ENCODE measurements around the gene DBP.

Gene DBP

GRCh38 chr19:48627201-48627864 lies 9.8 kb downstream of the DBP start:
- DNase-seq (ENCODE audit: low read depth): peak; percentile 48

DNA sequence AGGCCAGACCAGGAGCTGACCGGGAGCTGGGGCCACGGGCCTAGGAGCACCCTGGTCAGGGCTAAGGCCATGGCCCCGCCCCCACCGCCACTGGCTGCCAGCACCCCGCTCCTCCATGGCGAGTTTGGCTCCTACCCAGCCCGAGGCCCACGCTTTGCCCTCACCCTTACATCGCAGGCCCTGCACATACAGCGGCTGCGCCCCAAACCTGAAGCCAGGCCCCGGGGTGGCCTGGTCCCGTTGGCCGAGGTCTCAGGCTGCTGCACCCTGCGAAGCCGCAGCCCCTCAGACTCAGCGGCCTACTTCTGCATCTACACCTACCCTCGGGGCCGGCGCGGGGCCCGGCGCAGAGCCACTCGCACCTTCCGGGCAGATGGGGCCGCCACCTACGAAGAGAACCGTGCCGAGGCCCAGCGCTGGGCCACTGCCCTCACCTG lies 11.3 kb downstream of the DBP start:
- DNase-seq (ENCODE audit: low read depth): no peak

DNA sequence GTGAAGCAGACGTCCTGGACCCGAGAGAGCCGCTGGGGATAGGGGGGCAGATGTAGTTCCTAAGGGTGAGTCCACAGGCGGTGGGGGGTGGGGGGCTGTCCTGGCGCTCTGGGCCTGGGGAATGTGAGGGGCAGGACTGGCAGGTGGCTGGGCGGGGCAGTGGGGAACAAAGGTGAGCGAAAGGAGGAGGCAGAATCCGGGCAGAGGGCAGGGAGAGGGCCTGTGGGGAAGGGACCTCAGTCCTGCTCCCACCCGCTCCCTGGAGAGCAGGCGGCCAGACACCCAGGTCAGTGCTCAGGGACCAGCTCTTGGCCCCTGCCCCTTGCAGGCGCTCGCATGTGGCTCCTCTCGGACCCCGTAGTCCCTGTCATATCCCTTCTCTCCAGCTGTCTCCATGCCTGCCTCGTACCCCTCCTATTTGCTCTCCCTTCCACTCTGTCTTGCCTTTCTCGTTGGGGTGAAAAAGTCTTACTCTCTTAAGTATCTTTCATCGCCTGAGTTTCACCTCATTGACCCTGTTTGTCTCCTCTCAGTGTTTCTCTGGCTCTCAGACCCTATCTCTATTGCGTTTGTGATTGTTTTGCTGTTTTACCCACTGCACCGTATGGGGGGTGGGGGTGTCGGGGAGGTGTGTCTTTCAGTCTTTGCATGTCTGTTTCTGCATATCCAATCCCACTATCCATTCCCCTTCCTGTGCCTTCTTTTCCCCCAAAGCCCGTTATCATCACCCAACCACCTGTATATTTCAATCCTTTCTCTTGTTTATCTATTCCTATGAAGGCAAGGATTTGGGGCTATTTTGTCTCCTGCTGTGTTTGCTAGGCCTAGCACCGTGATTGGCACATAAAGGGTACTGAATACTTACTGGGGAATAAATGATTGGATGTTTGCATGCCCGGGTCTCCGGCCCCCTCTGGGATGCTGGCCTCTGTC lies 12.1 kb downstream of the DBP start:
- no peak for DNase-seq (ENCODE audit: low read depth)

DNA sequence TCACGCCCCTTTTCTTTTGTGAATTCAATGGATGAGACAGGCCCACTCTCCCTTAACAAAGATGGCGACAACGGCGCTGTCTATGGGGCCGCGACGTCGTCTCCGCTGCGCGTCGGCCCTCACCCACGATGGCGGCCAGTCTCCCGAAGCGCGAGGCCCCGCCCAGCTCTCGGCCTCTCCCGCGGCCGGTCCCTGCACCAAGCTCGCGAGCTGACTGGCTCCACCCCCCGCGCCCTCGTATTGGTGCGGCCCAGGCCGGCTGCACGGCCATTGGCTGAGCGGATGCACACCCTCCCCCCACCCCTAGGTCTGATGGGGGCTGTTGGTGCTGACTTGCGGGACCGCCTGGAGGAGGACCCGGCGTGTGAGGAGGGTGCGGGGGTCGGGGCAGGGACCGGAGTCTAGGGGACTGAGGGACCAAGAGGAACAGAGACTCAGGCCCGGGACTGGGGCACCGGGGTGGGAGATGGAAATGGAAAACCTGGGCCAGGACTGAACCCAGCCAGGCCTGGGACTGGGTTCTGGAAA lies 13.0 kb downstream of the DBP start:
- peak; percentile 96 for DNase-seq (ENCODE audit: low read depth)

DNA sequence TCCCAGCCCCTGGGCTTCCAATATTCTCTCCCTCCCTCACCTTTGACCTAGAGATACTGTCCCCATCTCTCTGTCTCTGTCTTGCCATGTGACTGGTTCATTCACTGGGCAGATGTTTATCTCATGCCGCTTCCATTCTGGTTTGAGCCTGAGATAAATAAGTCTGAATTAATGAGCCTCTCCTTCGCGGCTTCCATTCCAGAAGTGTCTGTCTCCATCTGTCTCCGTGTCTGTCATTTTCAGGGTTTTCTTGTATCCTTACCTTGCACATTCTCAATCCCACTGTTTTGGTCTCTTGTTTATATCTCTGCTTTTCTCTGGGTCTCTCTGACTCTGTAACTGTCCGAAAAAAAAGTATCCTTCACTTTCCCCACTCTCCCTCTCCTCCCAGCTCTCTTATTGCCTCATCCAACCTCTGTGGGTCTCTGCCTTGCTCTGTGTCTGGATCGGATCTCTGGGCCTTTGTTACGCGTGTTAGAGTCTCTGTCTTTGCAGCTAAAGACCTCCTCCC lies 13.6 kb downstream of the DBP start:
- no peak for DNase-seq (ENCODE audit: low read depth)

- peak; percentile 46 for DNase-seq (ENCODE audit: low read depth)
Measured at GRCh38 chr19:48619692-48620585, 17.2 kb downstream of the DBP start.

- DNase-seq (ENCODE audit: low read depth): peak; percentile 100
Measured at GRCh38 chr19:48618916-48619691, 18.1 kb downstream of the DBP start, which contains the start of the genes RPL18 and SPHK2. RPL18 (minus strand) TSS chr19:48619178; CDS start chr19:48619143, 35 bp downstream. SPHK2 (plus strand) TSS chr19:48619506; CDS start chr19:48620515, 1,009 bp downstream.

- no peak for DNase-seq (ENCODE audit: low read depth)
Measured at GRCh38 chr19:48618278-48618915, 18.8 kb downstream of the DBP start.

DNA sequence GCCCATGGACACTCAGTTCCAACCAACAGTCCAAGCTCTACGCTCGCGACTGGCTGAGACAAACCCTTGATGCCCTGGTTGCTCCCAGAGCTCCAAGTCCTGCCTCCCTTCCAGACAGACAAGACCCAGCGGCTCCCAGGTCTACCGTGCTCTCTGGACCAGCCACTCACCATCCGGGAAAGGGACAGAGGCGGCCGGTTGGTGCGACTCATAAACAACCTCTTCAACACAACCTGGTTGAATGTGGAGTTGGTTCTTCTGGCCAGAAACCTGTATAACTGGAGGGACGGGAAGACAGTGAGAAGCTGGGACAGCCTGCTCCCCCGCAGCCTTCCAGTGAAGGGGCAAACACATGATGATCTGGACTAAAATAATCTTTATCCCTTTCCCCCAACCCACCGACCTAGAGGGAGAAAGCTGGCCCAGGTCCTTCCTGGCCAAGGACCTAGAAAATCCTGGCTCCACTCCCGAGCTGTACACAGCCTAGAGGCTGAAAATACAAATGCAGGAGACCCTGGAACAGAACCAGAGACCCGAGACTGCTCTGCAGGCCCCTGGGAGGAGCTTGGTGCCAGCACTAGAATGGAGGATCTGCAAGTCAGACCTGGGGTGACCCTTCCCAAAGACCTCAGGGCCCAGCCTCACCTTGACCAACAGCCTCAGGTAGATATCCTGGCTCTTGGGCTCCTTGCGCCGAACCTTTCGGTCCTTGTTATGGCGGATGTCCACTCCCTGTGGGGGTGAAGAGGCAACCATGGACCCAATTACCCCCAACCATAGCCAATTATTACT lies 19.8 kb downstream of the DBP start:
- DNase-seq (ENCODE audit: low read depth): no peak

- no peak for DNase-seq (ENCODE audit: low read depth)
Measured at GRCh38 chr19:48616491-48617056, 20.6 kb downstream of the DBP start.

DNA sequence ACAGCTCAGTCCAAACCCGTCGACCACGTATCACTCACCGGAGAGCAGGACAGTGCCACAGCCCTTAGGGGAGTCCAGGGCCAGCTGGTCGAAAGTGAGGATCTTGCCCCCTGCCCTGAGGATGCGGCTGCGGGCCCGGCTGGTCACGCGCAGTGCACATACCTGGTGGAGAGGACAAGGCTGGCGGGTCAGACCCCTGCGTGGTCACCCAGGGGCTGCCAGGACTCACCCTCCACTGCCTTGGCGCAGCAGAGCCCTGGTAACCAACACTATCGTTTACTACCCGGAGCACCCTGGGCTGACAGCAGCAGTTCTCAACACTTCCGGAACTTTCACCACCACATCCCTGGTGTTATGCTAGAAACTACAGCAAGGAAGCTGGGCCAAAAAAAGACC lies 21.1 kb downstream of the DBP start:
- no peak for DNase-seq (ENCODE audit: low read depth)

- no peak for DNase-seq (ENCODE audit: low read depth)
Measured at GRCh38 chr19:48615231-48616040, 21.7 kb downstream of the DBP start.

DNA sequence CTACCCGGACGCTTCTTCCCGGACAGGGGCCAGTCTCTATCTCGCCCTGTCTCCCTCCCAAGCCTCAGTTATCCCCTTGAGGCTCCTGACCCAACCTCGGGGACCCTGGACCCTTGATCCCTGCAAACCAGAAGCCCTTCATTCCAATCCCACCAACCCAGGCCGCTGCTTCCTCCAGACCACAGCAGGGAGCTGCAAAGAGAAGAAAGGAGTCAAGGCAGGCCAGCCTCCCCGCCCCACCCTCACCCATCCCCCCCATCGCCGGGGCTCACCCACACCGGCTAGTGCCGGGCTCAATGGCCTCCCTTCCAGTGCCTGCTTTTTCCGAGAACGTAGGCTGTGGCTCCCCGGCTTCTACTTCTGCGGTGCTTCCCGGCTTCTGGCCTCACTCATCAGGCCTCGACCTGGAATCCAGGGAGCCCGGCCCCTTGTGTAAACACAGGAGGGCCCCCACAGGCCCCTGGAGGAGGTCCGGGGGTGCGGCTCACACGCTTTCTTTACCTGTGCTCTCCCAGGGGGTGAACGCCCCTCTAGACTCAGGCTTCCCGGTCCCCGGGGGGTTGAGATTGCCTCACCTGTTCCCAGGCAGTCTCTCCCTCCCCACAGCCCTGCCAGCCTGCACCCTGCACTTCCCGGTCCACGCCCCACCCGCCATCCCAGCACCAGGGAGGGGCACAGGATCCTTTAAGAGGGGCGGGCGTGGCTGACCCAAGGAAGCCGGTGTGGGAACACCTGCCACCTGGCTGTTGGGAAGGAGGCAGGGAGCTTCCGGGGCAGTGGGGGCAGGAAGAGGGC lies 22.5 kb downstream of the DBP start, which contains the start of gene FAM83E:
Gene FAM83E, minus strand, starts transcription at position 641 of the 795 bp plus-strand sequence. CDS start 1,704 bp downstream, outside the sequence.
- DNase-seq (ENCODE audit: low read depth): no peak

GRCh38 chr19:48613852-48614435 lies 23.2 kb downstream of the DBP start:
- no peak for DNase-seq (ENCODE audit: low read depth)

DNA sequence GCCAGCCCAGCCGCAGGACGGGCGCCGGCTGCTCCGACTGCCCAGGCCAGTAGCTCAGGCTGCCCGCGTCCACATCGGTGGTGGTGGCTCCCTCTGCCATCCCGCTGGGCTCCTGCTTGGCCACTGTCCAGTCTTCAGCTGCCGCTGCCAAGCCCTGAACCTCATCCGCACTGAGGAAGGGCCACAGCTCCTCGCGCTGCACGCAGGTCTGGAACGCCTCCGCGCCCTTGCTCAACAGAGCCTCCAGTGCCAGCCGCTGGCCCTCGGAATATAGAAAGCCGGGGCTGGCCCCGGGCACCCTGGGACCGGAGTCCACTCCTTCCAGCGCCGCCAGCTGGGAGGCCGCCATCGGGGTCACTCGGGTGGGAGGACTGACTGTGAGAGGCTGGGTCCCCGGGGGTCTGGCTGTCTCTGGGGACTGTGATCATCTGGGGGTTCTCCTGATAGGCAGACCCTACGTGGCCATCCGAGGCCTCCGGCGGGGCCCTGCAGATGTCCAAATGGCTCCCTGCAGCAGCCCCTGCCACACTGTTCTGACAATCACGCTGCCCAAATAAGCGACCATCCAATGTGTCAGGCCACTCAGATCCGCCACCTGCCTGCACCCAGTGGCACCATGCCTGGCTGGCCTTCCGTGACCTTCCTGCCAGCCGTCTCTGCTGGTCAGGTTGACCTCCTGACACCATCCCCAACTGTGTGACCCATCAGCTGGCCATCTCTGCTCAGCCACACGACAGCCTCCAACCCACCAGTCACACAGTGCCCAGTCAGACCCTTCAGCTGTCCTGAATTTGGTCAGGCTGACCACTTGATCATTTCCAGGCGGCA lies 23.9 kb downstream of the DBP start:
- DNase-seq (ENCODE audit: low read depth): no peak

- no peak for DNase-seq (ENCODE audit: low read depth)
Measured at GRCh38 chr19:48611872-48612271, 25.3 kb downstream of the DBP start.
